ENCODE results near the gene PKP4.
"Not testable (repeated sequence)": the region's sequence is repeated elsewhere in the genome, so short reads cannot be mapped to it uniquely, and the experiment has no call there.

Gene PKP4, protein sequence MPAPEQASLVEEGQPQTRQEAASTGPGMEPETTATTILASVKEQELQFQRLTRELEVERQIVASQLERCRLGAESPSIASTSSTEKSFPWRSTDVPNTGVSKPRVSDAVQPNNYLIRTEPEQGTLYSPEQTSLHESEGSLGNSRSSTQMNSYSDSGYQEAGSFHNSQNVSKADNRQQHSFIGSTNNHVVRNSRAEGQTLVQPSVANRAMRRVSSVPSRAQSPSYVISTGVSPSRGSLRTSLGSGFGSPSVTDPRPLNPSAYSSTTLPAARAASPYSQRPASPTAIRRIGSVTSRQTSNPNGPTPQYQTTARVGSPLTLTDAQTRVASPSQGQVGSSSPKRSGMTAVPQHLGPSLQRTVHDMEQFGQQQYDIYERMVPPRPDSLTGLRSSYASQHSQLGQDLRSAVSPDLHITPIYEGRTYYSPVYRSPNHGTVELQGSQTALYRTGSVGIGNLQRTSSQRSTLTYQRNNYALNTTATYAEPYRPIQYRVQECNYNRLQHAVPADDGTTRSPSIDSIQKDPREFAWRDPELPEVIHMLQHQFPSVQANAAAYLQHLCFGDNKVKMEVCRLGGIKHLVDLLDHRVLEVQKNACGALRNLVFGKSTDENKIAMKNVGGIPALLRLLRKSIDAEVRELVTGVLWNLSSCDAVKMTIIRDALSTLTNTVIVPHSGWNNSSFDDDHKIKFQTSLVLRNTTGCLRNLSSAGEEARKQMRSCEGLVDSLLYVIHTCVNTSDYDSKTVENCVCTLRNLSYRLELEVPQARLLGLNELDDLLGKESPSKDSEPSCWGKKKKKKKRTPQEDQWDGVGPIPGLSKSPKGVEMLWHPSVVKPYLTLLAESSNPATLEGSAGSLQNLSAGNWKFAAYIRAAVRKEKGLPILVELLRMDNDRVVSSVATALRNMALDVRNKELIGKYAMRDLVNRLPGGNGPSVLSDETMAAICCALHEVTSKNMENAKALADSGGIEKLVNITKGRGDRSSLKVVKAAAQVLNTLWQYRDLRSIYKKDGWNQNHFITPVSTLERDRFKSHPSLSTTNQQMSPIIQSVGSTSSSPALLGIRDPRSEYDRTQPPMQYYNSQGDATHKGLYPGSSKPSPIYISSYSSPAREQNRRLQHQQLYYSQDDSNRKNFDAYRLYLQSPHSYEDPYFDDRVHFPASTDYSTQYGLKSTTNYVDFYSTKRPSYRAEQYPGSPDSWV

DNA sequence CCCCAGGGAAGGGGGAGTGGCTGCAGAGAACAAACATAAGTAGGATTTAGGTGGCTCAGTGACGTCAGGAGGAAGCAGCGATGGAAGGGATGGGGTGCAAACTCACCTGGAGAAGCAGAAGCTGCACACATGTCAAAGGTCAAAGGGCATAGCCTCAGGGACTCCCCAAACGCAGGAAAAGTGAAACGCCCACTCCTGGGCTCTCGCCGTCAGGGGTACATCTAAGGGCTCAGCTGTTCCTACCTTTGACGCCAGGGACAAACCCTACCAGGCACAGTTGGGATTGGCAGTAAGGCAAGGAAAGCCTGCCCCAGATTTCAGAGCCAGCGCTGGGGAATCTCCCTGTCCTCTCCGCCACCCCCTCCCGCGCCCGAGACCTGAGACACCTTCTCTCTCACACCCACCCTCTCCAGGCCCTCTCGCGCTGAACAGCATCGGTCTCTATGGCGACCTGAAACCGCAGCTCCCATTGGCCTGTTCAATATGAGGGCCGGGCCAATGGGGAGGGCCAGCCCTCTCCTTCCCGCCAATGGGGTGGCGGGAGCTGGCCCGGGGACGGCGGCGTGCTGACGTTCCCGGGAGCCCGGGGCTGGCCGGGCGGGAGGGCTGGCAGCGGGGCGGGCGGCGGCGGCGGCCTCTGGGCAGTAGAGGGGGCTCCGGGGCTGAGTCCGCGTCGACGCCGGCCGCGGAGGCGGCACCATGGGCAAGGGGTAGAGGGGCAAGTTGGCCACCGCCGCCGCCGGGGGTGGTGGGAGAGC lies at the start of gene PKP4, which contains the start of gene CCDC148:
PKP4 (plus strand) TSS at position 644 of the 758 bp plus-strand sequence. CDS start 76,233 bp downstream, outside the sequence.
CCDC148 (minus strand) TSS at position 445 of the 758 bp plus-strand sequence; CDS start at position 131, 314 bp downstream.
- DNase-seq (ENCODE audit: low read depth), result peak; percentile 92

DNA sequence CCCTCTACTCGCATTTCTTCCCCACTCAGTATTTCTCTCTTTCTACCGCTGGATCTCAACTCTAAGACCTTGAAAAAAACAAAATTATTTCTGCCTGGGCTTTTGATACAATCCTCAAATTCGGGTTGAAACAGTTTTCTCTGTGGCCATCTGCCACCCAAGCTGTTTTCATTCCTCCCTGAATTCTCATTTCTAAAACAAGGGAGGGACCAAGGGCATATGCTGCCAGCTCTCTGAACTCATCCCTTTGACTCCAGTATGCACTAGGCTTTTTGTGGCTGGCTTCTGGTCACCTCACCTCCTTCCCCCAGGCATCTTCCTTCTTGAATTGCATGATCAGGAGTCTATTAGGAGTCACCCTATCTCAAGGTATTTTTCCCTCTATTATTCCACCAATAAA lies 49.7 kb upstream of the PKP4 start:
- no peak for DNase-seq (ENCODE audit: low read depth)

DNA sequence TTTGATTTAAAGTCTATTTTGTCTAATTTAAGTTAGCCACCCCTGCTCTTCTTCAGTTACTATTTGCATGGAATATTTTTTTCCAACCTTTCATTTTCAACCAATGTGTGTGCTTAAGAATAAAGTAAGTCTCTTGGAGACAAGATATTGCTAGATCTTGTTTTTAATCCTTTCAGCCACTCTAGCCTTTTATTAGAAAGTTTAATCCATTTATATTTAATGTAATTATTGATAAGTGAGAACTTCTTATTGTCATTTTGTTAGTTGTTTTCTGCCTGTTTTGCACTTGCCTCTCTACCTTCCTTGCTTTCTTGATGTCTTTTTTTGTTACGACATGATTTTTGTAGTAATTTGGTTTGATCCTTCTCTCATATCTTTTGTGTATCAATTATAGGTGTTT lies 46.6 kb upstream of the PKP4 start:
- no peak for DNase-seq (ENCODE audit: low read depth)

DNA sequence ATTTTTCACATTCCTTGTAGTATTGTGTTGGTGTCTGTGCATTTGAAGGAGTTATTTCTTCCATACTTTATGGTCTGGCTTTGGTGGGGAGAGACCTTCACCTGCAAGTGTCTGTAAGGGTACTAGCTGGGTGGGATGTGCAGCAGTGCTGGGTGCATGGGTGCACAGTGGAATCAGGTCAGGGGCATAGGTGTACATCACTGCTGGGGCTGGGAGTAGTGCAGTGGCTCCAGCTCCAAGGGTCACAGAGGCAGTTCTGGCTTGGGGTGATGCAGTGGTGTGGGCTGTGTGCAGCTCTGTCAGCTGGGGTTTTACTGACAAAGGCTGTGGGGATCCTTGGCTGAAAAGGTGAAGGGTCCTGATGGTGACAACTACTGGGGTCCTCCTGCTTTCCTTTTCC lies 45.0 kb upstream of the PKP4 start:
- no peak for DNase-seq (ENCODE audit: low read depth)

DNA sequence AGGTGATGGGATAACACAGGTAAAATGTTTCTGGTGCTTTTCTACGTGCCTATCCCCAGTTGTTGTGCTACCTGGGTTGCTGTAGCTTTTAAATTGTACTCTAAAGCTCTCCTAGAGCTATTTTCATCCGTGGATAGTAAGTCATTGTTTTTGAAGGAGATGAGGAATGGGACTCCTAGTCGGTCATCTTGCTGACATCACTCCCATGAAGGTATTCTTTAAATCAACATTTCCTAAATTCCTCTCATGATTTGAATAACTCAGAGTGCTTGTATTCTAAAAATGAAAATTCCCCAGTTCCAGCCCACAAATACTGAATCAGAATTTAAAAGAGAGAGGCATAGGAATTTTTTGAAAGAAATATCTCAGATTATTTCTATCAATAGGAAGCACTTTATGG lies 44.5 kb upstream of the PKP4 start:
- peak; percentile 1 for DNase-seq (ENCODE audit: low read depth)

DNA sequence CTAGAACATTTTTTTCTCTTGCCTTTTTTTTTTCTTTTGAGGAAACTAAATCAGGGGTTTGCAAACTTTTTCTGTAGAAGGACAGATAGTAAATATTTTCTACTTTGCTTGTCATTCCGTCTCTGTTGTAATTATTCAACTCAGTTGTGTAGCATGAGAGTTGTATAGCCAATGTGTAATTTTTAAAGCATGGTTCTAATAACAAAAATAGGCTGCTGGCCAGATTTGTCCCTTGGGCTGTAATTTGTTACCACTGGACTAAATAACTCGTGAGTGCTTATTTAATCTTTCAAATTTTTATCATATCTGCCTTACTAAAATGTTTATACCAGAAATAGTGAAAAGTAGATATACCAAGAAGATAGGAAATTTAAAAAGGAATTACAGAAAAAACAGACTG lies 43.2 kb upstream of the PKP4 start:
- DNase-seq (ENCODE audit: low read depth), result peak; percentile 7

DNA sequence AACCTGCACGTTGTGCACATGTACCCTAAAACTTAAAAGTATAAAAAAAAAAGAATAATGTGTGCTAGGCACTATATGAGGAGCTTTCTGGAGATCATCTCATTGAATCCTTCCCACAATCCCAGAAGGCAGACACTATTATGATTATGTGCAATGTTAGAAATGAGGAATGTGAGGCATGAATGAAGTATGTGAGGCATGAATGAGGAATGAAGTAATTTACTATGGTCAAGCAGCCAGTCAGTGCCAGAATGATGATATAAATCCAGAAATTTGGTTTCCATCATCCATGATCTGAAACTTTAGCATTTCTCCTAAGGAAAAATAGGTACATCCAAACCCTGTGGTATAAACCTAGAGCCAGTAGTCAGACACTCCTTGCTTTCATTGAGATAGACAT lies 42.2 kb upstream of the PKP4 start:
- peak; percentile 29 for DNase-seq (ENCODE audit: low read depth)

DNA sequence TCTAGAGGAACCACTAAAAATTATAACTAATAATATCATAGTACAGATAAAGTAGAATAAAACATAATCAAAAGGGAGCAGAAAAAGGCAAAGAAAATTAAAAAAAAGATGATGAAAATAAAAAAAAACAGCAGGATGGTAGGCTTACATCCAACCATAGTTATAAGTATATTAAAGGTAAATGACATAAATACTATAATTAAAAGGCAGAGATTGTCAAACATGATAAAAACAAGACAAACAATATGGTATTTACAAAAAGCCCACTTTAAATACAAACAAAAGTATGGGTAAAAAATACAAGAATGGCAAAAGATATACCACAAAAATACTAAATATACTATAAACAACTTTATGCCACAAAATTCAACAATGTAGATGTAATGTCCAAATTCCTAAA lies 24.6 kb upstream of the PKP4 start:
- DNase-seq (ENCODE audit: low read depth), result no peak

DNA sequence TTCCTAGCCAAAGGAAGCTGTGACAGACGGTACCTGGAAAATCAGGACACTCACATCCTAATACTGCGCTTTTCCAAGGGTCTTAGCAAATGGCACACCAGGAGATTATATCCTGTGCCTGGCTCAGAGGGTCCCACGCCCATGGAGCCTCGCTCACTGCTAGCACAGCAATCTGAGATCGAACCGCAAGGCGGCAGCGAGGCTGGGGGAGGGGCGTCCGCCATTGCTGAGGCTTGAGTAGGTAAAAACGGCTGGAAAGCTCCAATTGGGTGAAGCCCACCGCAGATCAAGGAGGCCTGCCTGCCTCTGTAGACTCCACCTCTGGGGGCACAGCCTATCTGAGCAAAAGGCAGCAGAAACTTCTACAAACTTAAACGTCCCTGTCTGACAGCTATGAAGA lies 23.0 kb upstream of the PKP4 start:
- DNase-seq (ENCODE audit: low read depth), result not testable (repeated sequence)

DNA sequence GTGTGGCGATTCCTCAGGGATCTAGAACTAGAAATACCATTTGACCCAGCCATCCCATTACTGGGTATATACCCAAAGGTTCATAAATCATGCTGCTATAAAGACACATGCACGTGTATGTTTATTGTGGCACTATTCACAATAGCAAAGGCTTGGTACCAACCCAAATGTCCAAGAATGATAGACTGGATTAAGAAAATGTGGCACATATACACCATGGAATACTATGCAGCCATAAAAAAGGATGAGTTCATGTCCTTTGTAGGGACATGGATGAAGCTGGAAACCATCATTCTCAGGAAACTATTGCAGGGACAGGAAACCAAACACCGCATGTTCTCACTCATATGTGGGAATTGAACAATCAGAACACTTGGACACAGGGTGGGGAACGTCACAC lies 17.7 kb upstream of the PKP4 start:
- DNase-seq (ENCODE audit: low read depth), result not testable (repeated sequence)

DNA sequence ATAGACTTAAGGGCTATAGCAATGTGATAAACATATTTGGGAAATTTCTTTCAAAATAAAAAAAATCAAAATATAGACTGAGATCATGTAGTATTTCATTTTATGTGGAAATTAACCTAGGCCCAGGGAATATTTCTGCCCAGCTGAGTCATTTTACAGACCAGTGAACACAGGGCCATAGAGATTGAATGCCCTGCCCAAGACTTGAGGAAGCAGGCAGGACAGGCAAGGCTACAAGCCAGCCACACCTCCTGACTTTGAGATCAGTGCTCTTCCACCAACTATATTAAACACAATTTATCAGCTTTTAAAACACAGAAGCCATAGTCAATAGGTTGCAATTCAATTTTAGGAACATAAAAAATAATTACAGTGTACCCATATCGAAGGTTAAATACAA lies 13.1 kb upstream of the PKP4 start:
- no peak for DNase-seq (ENCODE audit: low read depth)

DNA sequence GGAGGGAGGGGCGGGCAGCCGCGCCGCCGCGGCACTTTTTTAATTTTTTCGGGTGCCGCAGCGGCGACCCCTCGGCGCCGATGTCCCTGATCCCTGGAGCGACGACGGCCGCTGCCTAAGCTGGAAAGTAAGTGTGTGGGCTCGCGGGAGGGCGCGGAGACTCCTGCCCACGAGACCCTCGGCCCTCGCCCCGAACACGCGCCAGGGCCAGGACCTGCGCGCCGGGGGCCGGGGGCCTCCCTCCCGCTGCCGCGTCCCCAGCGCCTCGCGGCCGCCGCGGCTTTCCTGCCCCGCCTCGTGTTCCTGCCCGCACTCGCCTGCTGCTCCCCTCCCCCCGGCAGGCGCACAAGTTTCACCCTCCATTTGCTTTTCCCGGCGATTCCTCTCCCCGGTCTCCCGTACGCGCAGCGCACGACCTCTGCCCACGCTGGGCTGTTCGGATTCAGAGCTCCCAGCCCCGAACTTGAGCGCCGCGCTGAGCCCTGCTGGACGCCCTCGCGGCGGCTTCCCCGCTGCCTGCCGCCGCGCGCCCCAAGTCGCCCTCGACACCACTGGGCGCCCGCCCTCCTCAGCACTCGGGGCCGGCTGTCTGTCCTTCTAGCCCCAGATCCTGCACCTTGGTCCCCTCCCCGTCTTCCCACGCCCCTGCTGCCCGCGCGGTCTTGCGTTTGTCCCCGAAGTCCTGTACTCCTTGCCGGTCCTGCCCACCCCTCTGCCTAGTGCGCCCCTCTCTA lies 507 bp downstream of the PKP4 start:
- peak; percentile 33 for DNase-seq (ENCODE audit: low read depth)

DNA sequence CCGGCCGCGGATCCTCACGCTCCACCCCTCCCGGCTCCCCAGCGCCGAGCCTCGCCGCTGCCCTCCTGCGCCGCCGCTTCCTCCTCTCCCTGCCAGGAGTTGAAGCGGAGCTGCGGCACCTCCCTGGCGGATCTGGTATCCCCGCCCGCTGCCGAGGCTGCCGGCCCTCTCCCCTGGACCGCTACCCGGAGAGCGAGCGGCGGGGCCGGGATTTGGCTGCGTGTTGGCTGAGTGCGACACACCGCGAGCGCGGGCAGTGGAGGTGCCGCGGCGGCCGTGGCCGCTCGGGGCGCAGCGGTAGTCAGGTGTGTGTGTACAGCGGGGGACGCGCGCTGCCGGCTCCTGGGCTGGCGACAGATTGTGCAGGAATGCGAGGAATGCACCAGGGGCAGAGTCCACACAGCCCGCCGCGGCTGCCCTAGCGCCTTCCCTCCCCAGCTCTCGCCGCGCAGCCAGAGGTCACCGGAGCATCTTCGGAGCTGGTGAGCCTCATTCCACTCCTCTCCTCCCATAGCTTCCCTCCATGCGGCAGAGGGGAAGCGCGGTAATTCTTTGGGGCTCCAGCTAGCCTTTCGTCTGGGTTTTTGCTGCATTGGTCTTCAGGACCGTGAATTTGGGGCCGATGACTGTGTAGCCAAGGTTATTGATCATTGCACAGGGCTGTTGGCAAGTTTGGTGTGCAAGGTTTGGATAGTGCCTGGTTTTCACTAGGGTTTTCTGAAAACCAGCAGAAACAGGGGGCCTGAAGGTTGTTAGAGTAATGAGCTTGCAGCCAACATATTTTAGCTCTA lies 1.3 kb downstream of the PKP4 start:
- DNase-seq (ENCODE audit: low read depth), result peak; percentile 21

DNA sequence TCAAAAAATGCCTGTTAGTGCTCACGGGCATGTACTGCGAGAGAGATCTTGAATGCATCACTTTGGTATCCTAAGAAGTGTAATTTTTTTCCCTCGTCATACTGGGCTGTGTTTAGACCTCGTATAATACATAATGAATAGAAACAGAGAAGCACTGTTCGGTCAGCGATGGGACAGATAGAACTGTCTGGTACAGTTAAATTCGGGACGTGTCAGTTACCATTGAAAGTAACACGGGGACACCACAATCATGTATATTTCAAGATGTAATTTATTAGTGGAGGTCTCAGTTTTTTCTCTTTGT lies 1.8 kb downstream of the PKP4 start:
- no peak for DNase-seq (ENCODE audit: low read depth)

DNA sequence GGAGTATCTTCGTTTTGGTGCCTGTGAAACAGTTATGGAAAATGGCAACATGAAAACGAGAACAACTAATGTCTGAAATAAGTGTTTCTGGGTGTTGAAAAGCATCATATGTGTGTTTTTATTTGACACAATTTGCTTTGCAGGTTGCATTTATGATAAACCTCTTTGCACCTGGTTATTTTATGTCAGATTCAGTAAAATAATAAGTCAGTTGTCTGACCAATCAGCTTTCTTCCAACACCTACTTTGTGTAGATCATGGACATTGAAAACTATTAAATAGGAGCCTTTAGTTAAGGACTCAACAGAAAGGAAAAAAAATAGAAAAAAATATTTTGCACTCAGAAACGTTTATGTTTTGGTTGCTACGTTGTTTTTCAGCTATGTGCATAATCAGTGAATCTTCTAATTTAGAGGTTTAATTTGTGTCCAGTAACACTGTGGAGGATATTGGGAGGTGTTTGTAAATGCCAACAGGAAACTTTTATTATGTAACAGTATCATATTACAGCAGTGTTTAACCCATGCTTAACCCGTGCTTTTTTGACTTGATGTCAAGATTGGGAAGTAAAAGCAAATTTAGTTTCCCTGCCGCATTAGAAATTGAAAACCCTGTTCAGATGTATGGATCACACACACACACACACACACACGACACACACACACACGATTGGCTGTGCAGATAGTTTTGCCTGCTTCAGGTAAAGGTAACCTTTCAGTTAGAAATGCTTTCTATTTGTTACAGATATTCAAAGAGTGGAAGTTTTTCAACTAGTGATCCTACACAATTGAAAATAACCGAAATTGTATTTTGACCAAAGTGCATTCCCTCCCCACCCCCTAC lies 2.6 kb downstream of the PKP4 start:
- DNase-seq (ENCODE audit: low read depth), result no peak

DNA sequence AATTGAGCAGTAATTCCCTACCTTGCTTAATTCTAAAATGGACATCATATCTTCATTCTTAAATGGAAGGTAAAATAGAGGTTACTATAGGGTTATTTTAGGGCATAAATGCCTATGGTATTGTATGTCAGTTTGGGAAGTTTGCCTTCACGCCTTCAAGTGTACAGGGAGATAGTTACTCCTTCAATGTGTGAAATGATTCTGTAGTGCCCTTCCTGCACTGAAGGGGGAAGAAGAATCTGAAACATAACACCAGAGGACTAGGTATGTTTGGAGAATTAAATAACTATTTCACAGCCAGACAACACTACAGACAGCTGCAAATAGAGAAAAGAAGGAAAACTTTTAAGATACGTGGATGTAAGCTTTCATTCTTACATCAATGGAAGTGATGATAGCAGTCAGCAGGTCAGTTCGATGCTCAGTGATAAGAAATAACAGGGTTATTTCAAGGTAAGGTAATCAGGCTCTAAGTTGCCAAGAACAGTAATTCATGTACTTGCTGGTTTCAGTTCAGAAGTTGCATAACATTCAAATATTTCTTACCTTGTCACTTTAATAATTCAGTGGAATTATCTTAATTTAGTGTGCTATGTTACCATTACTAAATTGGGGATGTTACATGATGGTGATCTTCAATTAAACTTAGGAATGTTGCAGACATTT lies 4.0 kb downstream of the PKP4 start:
- no peak for DNase-seq (ENCODE audit: low read depth)

DNA sequence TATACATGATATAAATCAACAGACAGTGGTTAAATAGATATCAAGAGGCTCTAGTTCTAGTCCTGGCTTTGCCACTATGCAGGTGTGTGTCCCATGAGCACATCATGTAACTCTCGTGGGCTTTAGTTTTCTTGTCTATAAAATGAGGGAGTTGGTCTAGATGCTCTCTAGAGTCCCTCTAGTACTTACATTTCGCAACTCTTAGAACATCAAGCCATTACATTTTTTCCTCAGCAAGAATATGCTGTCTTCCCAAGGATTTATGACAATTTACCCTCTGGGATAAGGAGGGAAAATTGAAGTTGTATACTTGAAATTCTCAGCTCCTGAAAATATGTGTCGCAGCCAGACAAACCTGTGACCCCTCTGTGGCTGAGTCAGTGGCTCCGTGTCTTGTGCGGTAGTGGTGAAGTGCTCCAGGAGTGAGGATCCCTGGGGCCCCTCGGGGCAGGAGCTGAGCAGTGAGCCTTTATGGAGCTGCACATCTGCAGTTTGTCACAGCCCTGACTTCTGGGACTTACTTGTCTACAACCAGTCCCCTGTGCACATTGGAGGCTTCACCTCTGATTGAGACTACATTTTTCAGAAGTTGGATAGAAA lies 6.8 kb downstream of the PKP4 start:
- no peak for DNase-seq (ENCODE audit: low read depth)

Data from stromal cell of bone marrow (primary cell).